Stomach (tissue), 9 donors: ENCODE data around the gene CYBB. TPM values are rescaled to one million over a fixed set of nuclear protein-coding genes. Genes with fewer than 3 reads are reported as not detected.

Source experiments
- DNase-seq, 2 donors: peaks; one replicate each; pipeline versions ENCODE4 v3.0.0 to v3.0.0-alpha.2; 2013 to 2019
- H3K27ac ChIP-seq, 5 donors: fragments of 200-600 bp in 4 of 5; sonication (generic) in 4 of 5; one replicate each; pipeline ENCODE4 v1.5.1; 2013 to 2019; ENCODE audit warnings: mild to moderate bottlenecking in 1 of 5, moderate library complexity in 1 of 5
- H3K27me3 ChIP-seq, 3 donors: fragments of 200-600 bp; sonication (generic); one replicate each; pipeline ENCODE4 v1.5.1; 2017 to 2019; ENCODE audit warnings: mixed run types in 1 of 3
- H3K36me3 ChIP-seq, 4 donors: fragments of 200-600 bp; sonication (generic); 1 replicate in 3 of 4; 2 replicates in 1 of 4; pipeline ENCODE4 v1.5.1; 2016 to 2019
- H3K4me1 ChIP-seq, 4 donors: fragments of 200-600 bp; sonication (generic); one replicate each; pipeline ENCODE4 v1.5.1; 2016 to 2019
- H3K4me3 ChIP-seq, 4 donors: fragments of 200-600 bp; sonication (generic) in 3 of 4; one replicate each; pipeline ENCODE4 v1.5.1; 2016 to 2019; ENCODE audit warnings: mild to moderate bottlenecking in 1 of 4
- H3K9me3 ChIP-seq, 4 donors: fragments of 200-600 bp; sonication (generic); one replicate each; pipeline ENCODE4 v1.5.1; 2016 to 2019
- CTCF ChIP-seq, 7 experiments: fragments of 450-650 bp in 4 of 7; fragments of 200-600 bp in 3 of 7; sonication (generic) in 3 of 7; IDR thresholded peaks; one replicate each; pipeline ENCODE4 v1.5.1; 2016 to 2019; ENCODE audit warnings: antibody characterized with exemption in 7 of 7, control low read depth in 2 of 7, mild to moderate bottlenecking in 1 of 7
- EP300 ChIP-seq: sonication (generic); formaldehyde crosslinking; IDR thresholded peaks from one replicate; pipeline ENCODE4 v1.6.1; 2017; ENCODE audit warnings: antibody characterized with exemption
- POLR2A ChIP-seq, 4 donors: fragments of 450-650 bp; IDR thresholded peaks; one replicate each; pipeline ENCODE4 v1.6.1; 2016; ENCODE audit warnings: antibody characterized with exemption in 4 of 4, control low read depth in 2 of 4, mild to moderate bottlenecking in 1 of 4, moderate library complexity in 1 of 4
- POLR2AphosphoS5 ChIP-seq, 3 donors: sonication (generic); formaldehyde crosslinking; IDR thresholded peaks; one replicate each; pipeline ENCODE4 v1.6.1; 2016; ENCODE audit warnings: antibody characterized with exemption in 3 of 3
- WGBS, 5 donors: extraction: QIAGEN DNeasy Blood & Tissue Kit in 3 of 5; methylation state at CpG; one replicate each; pipeline versions ENCODE4 v1.1.5 to v1.1.7; 2013 to 2018; 5-methylcytosine and 5-hydroxymethylcytosine counted together
- intact Hi-C: fragments of 100-400 bp; cut with DNase I; formaldehyde crosslinking; loops from one replicate; pipeline ENCODE4 v1.15.1; 2023; ENCODE audit warnings: low total_unique reads
- polyA plus RNA-seq, 3 donors: library from polyadenylated mRNA; stranded (reverse); fragments of 200-250 nt; gene quantifications; one replicate each; pipeline ENCODE4 v1.2.3, GENCODE V29; 2013
- total RNA-seq, 5 donors: library from RNA; depleted of rRNA; stranded (reverse); fragments of >200 nt; gene quantifications; one replicate each; pipeline versions ENCODE4 v1.1.0 to v1.2.3, GENCODE V29; 2014 to 2016
- donor health status: healthy with polysubstance abuse.
- donor health status: Bipolar disorder and iron deficiency.
- donor health status: healthy.

Gene CYBB
- total and polyA plus RNA-seq, 8 donors: 0.58 to 24.4 (median 3.5) TPM

GRCh38 chrX:37796310-37796709, 16.5 kb downstream of the CYBB start:
- Histone ChIP-seq H3K36me3 (no peaks in the 10 kb centered on the region), H3K9me3 (no peaks in the 10 kb centered on the region), H3K27me3 (no peaks in the 10 kb centered on the region), H3K4me3 (no peak overlapping the region), H3K4me1 (peaks cover 0 to 4% (median 0%) of the 10 kb centered on the region in 4 donors), H3K27ac (no peak overlapping the region)
- DNase-seq: no peak
- intact Hi-C loops: no loop called here
- no peak for TF ChIP-seq POLR2AphosphoS5 (IDR thresholded peaks at IDR 0.05)
- no peak for TF ChIP-seq POLR2A (IDR thresholded peaks at IDR 0.05)
- no peak for TF ChIP-seq EP300
- no peak for TF ChIP-seq CTCF (IDR thresholded peaks at IDR 0.05)

- peak in 1 of 2 donors; percentile 30 for DNase-seq
- TF ChIP-seq POLR2A (IDR thresholded peaks at IDR 0.05) (no peak), EP300 (no peak), POLR2AphosphoS5 (IDR thresholded peaks at IDR 0.05) (no peak), CTCF (IDR thresholded peaks at IDR 0.05) (no peak)
- no peaks in the 10 kb centered on the region for H3K9me3 ChIP-seq
- intact Hi-C loops: no loop called here
- H3K36me3 ChIP-seq: no peaks in the 10 kb centered on the region
- H3K27me3 ChIP-seq: no peaks in the 10 kb centered on the region
- H3K4me3 ChIP-seq: no peak overlapping the region
- peaks cover 0 to 4% (median 0%) of the 10 kb centered on the region in 4 donors for H3K4me1 ChIP-seq
- no peak overlapping the region for H3K27ac ChIP-seq
Measured at GRCh38 chrX:37796805-37797204, 16.9 kb downstream of the CYBB start.

GRCh38 chrX:37799936-37800335, 20.1 kb downstream of the CYBB start:
- Histone ChIP-seq H3K27me3 (no peaks in the 10 kb centered on the region), H3K4me1 (peaks cover 0 to 4% (median 0%) of the 10 kb centered on the region in 4 donors), H3K4me3 (no peak overlapping the region), H3K36me3 (no peaks in the 10 kb centered on the region), H3K27ac (no peak overlapping the region), H3K9me3 (no peaks in the 10 kb centered on the region)
- WGBS, 5 donors: 74 to 96% (median 80%) methylated on average over 2 of the region's 2 CpGs
- TF ChIP-seq CTCF (IDR thresholded peaks at IDR 0.05): no peak
- TF ChIP-seq POLR2AphosphoS5 (IDR thresholded peaks at IDR 0.05): no peak
- no peak for TF ChIP-seq EP300
- no peak for TF ChIP-seq POLR2A (IDR thresholded peaks at IDR 0.05)
- intact Hi-C loops: no loop called here
- no peak for DNase-seq

- Histone ChIP-seq H3K27ac (no peak overlapping the region), H3K36me3 (no peaks in the 10 kb centered on the region)
- intact Hi-C loops: no loop called here
Measured at GRCh38 chrX:37800717-37801116, 20.9 kb downstream of the CYBB start.

More at GRCh38 chrX:37800717-37801116, 20.9 kb downstream of the CYBB start:
- TF ChIP-seq POLR2AphosphoS5 (IDR thresholded peaks at IDR 0.05) (no peak), CTCF (IDR thresholded peaks at IDR 0.05) (no peak), POLR2A (IDR thresholded peaks at IDR 0.05) (no peak), EP300 (no peak)
- Histone ChIP-seq H3K9me3 (no peaks in the 10 kb centered on the region), H3K4me3 (no peak overlapping the region), H3K27me3 (no peaks in the 10 kb centered on the region), H3K4me1 (peaks cover 0 to 4% (median 0%) of the 10 kb centered on the region in 4 donors)
- DNase-seq: no peak
